Fibroblast of skin of back (primary cell): ENCODE results near the gene MTMR11.
"Not testable (repeated sequence)": the region's sequence is repeated elsewhere in the genome, so short reads cannot be mapped to it uniquely, and the experiment has no call there.

Source experiments
- DNase-seq: peaks from one replicate; pipeline ENCODE4 v3.0.0-alpha.2; 2013

Gene MTMR11

DNA sequence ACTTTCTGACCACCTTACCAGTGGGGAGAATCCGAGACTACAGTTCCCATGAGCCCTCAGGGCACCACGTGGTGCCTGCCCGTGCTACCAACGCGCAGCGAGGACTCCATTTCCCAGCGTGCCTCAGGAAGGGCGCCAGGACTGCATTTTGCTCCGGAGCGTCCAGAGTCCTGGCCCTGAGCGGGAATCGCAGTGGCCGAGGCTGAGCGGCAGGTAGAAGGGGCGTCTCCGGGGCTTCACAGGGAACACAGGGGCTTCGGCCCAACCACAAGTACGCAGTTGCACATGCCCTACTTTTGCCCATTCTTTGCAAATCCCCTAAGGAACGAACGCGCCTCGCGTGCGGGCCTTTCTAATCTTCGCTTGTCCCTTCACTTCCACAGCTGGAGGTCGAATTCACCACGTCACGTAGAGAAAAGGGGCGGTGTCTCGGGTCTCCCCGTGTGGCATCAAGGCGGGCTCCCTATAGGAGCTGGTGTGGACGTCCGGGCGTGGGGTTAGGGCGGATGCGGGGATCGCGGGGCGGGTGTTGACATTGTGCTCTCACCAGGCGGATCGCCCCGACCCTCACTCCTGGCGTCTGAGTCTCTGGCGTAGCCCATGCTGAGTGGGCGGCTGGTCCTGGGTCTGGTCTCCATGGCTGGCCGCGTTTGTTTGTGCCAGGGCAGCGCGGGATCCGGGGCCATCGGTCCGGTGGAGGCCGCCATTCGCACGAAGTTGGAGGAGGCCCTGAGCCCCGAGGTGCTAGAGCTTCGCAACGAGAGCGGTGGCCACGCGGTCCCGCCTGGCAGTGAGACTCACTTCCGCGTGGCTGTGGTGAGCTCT is 37.0 kb downstream of the MTMR11 start, which contains the start of gene BOLA1:
BOLA1 (plus strand) TSS at position 109 of the 825 bp plus-strand sequence; CDS start at position 601, 492 bp downstream.
- DNase-seq: peak; percentile 95

DNA sequence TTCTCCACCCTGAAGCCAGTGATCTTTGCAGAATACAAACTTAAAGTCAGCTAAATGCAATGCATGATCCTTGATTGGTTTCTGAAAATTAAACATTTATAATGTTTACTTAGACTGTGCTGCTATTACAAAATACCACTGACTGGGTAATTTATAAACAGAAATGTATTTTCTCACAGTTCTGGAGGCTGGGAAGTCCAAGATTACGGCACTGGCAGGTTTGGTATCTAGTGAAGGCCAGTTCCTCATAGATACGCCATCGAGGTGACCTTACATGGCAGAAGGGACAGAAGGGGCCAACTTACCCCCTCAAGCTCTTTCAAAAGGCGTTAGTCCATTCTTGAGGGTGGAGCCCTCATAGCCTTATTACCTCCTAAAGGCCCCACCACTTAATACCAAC is 40.1 kb downstream of the MTMR11 start:
- DNase-seq: no peak

DNA sequence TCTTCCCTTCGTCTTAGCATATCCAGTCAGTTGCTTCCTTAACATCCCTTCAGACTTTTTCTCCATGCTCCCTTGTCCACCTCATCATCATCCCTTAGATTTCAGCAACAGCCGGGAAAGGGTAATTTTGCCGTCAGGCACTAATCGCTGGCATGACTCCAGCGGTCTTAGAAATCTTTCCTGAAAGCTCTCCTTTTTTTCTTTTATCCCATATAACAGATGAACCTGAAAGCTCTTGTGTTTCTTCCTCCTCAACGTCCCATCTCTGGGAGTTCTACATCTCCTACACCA is 47.7 kb downstream of the MTMR11 start:
- DNase-seq: peak; percentile 48

DNA sequence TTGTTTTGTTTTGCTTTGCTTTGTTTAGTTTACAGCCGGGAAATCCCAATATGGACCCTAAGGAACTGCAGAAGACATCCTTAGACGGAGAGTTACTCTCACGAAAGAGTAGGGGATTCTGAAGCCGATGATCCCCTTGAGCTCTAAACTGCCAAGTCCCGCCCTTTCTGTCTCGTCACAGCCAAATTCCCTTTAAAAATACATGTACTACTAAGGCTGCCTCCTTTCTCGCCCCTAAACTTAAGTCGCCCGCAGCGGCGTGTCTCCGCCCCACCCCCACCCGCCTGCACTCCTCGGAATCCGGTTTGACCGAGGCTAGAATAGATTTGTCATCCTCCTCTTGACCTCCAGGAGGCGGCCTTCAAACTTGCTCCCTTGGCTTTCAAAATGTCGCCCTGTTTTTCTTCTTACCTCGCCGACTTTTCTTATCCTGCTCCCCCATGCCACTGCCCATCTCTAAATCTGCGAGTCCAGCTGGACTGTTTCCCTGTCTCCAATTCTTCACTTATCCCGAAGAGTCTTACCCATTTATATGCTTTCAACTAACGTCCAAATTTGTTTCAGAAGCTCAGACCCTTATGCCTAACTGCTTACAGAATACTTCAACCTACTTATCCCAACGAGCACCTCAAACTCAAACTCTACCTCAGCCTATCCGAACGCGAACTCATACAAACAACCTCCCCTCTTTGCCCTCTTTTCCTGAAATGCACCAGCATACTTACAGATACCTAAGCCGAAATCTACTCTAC is 48.3 kb downstream of the MTMR11 start:
- DNase-seq: peak; percentile 93

DNA sequence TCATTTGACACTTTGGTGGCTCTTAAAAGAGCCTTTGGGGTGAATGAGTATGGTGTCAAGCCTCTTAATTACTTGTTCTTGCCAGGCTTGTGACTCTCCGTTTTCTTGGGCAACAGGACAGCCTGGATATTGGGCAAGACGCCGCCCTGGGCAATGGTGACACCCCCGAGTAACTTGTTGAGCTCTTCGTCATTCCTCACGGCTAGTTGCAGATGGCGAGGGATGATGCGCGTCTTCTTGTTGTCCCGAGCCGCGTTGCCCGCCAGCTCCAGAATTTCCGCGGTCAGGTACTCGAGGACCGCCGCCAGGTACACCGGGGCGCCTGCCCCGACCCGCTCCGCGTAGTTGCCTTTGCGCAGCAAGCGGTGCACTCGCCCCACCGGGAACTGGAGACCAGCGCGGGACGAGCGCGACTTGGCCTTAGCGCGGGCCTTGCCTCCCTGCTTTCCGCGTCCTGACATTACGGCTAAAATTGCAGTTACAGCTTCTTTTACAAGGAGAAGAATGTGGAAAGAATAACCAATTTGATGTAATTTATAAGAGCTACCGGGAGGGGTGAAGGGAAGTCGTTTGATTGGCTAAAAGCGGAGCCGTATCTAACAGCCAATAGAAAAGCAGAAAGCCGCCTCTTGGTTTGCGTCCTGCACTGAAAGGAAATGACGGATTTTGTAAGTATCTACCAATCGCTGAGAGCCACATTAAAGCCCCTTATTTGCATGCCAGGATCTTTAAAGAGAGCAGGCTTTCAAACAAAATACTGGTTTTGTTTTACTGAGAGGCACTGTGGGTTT is 49.0 kb downstream of the MTMR11 start:
- DNase-seq: peak; percentile 99

DNA sequence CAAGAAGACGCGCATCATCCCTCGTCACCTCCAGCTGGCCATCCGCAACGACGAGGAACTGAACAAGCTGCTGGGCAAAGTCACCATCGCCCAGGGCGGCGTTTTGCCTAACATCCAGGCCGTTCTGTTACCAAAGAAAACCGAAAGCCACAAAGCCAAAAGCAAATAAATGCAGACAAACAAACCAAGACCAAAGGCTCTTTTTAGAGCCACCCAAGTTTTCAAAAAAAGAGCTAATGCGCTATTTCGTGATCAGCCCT is 49.6 kb downstream of the MTMR11 start:
- DNase-seq: not testable (repeated sequence)

DNA sequence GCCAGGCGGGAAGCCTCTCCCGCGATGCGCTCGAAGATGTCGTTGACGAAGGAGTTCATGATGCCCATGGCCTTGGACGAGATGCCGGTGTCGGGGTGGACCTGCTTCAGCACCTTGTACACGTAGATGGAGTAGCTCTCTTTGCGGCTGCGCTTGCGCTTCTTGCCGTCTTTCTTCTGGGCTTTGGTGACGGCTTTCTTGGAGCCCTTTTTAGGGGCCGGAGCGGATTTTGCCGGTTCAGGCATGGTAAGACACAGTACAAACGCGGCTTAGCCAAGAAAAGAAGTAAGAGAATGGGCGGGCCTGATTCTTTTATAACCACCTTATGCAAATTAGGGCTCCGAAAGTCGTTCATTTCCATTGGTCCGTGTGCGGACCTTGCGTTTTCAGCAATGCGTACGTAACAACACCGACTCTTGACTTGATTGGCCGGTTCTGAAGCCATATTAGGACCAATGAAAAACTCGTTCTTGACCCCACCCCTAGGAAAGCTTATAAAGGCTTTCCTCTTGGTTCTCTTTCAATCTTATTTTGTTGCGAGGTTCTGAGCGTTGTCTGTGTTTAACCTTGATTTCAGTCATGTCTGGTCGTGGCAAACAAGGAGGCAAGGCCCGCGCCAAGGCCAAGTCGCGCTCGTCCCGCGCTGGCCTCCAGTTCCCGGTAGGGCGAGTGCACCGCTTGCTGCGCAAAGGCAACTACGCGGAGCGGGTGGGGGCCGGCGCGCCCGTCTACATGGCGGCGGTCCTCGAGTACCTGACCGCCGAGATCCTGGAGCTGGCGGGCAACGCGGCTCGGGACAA is 50.1 kb downstream of the MTMR11 start:
- peak; percentile 99 for DNase-seq

DNA sequence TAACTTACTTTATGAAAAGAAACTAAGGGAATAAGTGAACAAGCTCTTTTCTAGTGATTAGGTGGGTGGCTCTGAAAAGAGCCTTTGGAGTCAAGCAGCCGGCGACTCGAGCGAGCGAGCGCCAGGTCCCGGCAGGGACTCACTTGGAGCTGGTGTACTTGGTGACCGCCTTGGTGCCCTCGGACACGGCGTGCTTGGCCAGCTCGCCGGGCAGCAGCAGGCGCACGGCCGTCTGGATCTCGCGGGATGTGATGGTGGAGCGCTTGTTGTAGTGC is 50.6 kb downstream of the MTMR11 start:
- DNase-seq: peak; percentile 28

DNA sequence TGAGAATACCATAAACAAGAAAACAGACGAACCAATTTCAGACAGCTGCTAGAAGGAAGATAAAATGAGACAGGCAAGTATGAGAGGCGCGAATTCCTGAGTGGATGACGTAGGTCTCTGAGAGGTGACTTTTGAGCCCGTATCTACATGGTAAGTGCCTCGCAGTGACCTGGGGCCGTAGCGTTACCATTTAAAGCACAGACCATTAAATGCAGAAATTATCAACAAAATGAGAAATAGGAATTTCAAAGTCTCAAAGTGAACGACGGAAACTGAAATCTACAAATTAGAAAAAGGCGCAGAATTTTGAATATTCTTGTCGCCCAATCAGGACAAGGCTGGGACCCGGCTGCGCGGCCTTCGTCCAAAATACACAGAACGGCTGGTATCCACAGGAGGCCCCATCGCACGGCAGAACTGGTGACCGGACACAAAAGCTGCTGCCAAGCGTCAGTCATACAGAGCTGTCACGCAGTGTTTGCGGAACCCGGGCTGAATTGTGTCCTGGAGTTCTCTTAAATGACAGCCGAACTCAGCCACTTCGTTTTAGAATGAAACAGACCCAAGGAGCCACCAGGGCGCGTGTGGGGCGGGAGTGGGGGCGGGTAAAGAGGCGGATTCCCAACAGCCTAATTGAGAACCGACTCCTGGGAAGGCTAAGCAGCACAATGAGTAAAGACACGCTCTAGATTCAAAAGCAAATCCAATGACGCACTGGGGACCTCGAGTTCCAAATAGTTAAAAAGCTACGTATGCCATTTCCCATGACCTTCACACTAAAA is 51.1 kb downstream of the MTMR11 start:
- DNase-seq: peak; percentile 95

DNA sequence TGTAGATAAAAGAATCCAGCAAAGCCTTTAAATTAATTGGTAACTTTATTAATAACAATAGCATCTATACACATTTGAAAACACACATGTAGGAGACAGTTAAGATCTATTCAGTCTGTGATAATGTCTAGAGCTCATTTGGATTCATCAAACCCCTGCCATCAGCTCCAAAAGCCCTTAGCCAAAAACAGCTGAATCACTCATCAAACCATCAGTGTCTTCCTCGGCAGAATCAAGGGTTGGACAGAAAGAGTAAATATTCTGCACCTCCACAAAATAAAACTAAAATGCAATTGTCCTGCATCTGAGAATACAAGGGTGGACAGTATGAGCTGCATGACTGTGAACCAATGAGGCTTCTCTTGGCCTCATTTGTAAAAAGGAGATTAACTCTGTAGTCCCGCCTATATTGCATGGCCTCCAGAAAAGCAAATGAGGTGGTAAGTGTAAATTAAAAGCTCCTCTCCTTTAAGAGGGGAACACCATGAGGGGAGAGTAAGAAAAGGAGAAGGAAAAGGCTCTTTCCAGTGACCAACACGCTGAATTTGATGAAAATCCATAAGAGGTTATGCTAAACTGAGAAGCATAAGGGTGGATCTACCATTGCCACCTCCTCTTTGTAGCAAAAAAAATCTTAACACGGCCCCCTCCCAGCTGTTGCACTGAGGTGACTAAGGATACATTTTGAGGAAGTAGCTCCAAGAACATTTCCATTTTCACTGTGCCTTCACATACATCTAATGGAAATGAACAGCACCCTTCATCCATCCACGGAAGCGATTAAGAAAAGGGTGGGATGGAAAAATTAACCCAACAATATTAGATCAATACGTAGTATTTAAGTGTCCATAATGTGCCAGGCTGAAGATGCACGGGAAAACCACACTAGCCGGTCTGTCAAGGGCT is 52.0 kb downstream of the MTMR11 start:
- peak; percentile 46 for DNase-seq

DNA sequence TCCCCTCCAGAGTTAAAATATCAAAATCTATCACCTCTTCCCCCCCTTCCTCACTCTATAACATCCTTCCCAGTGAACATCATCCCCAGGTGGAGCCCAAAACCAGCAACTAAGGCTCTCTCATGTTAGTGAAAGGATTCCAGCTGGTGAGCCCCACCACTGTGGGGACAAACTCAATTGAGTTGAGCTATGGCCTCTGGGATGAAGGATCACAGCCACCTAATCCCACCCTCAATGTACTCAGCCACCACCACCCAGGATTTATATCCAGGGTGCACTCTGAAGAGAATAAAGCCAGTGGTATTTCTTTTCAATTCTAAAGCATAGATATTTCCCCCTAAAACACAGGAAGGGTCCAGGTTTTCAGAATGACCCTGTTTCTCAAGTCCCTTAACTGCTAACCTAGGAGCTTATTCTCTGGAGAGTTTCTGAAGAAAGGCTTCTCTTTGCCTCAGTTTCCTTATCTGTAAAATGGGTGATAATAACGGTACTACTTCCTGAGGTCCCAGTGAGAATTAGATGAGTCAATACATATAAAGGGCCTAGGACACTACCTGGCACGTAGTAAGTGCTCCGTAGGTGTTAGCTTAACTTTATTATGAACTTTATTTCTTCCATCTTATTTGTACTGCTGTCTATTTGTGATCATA is 53.0 kb downstream of the MTMR11 start:
- DNase-seq: no peak

DNA sequence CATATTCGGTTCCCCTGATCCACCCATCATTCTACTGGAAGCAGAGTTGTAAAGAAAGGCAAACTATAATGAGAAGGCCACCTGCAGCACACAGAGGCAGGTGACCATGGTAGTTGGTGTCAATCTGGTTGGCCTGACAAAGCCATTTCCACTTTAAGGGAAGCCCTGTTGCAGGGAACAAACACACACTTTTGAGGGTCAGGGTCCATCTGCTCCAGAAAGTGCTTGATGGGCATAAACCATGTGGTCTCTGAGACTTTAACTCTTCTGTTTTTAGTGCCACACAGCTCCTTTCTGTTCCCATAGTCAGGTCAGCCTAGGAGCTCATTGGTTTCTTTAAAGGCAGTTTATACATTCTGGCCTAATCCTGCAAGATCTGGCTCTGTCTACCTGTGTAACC is 54.8 kb downstream of the MTMR11 start:
- DNase-seq: no peak

DNA sequence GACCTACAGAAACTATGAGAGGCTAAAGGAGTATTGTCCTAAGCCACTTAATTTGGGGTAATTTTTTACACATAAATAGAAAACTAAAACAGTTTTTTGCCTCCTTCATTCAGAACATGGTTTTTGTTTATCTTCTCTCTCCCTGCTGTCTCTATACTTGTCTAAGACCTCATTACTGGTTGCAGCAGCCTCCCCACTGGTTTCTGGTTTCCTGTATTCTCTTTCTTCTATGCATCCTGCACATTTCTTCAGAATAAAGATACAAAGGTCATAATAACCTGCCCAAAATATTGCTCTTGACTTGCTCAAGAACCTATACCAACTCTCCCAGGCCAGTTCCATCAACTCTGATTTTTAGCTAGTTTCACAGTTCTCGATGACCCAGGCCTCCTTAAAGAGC is 57.1 kb downstream of the MTMR11 start:
- no peak for DNase-seq
